Activated CD8-positive, alpha-beta T cell treated with anti-CD3 and anti-CD28 coated beads, Interleukin-2, amount 10 ng/mL, durations not matched to agents 7 days and 5 days (primary cell): ENCODE data around the gene SLC30A5. TPM values are rescaled to one million over a fixed set of nuclear protein-coding genes. Genes with fewer than 3 reads are reported as not detected.
"Not testable (repeated sequence)": the region's sequence is repeated elsewhere in the genome, so short reads cannot be mapped to it uniquely, and the experiment has no call there.

Experiments used
- ATAC-seq: fragments of 150-1000 bp; cut with Tn5 transposase; one replicate; pipeline ENCODE4 v1.10.0; 2021; ENCODE audit warnings: moderate library complexity
- CTCF ChIA-PET: fragments of 350-600 bp; sonication (Branson Sonifier 250); formaldehyde crosslinking; loops from one replicate; lab custom pipeline; 2021; ENCODE audit warnings: antibody characterized with exemption; lab: Charles Lee
- POLR2A ChIA-PET: fragments of 350-600 bp; sonication (Branson Sonifier 250); formaldehyde crosslinking; loops from one replicate; lab custom pipeline; 2021; ENCODE audit warnings: antibody characterized with exemption; lab: Charles Lee
- DNase-seq: peaks from one replicate; pipeline ENCODE4 v3.0.0-alpha.2; 2020
- H3K27ac Mint-ChIP-seq: one replicate; pipeline ENCODE4 v1.8.0; 2021; ENCODE audit warnings: mild to moderate bottlenecking, mixed read lengths
- H3K27me3 Mint-ChIP-seq: one replicate; pipeline ENCODE4 v1.8.0; 2021; ENCODE audit warnings: low read depth, mixed read lengths
- H3K36me3 Mint-ChIP-seq: one replicate; pipeline ENCODE4 v1.8.0; 2021; ENCODE audit warnings: low read depth, mixed read lengths
- H3K4me1 Mint-ChIP-seq: one replicate; pipeline ENCODE4 v1.8.0; 2021; ENCODE audit warnings: low read depth, mixed read lengths
- H3K4me3 Mint-ChIP-seq: one replicate; pipeline ENCODE4 v1.8.0; 2021; ENCODE audit warnings: mild to moderate bottlenecking, mixed read lengths
- H3K9me3 Mint-ChIP-seq: one replicate; pipeline ENCODE4 v1.8.0; 2022; ENCODE audit warnings: mixed read lengths; ENCODE audit not compliant: insufficient read depth
- total RNA-seq, 2 experiments: library from RNA; stranded (reverse); gene quantifications; one replicate each; pipeline ENCODE4 v1.2.3, GENCODE V29; 2021

Gene SLC30A5
- total RNA-seq, 2 experiments from 2014 or later = 32.7 to 33.6 TPM

GRCh38 chr5:69105996-69106906 is 12.4 kb downstream of the SLC30A5 start:
- Mint-ChIP-seq H3K27me3 (no peaks in the 10 kb centered on the region), H3K4me1 (peaks cover 5% of the 10 kb centered on the region), H3K4me3 (no peak overlapping the region), H3K27ac (no peak overlapping the region), H3K9me3 (no peaks in the 10 kb centered on the region), H3K36me3 (peaks cover 50% of the 10 kb centered on the region)
- DNase-seq = no peak
- ChIA-PET POLR2A (interaction anchor here (1.0 kb wide), 1 partner anchor 13 kb away, joined by 3 read pairs; the partner anchor contains the start of gene SLC30A5), CTCF (interaction anchor here (1.3 kb wide), 1 partner anchor 13 kb away, joined by 3 read pairs; the partner anchor contains the start of gene SLC30A5)
- ATAC-seq = no peak

- H3K9me3 Mint-ChIP-seq, H3K27me3 Mint-ChIP-seq, POLR2A ChIA-PET, ATAC-seq, H3K4me1 Mint-ChIP-seq, DNase-seq, CTCF ChIA-PET, H3K27ac Mint-ChIP-seq, H3K4me3 Mint-ChIP-seq: not testable (repeated sequence)
- peaks cover 48% of the 10 kb centered on the region for H3K36me3 Mint-ChIP-seq
Observed at GRCh38 chr5:69108367-69108766, 14.6 kb downstream of the SLC30A5 start.

GRCh38 chr5:69113851-69114250 is 20.0 kb downstream of the SLC30A5 start:
- no peaks in the 10 kb centered on the region for H3K4me1 Mint-ChIP-seq
- H3K9me3 Mint-ChIP-seq = no peaks in the 10 kb centered on the region
- H3K27me3 Mint-ChIP-seq = no peaks in the 10 kb centered on the region
- ATAC-seq (no peak), DNase-seq (no peak)
- POLR2A ChIA-PET = no interaction called here
- H3K4me3 Mint-ChIP-seq = no peak overlapping the region
- no peak overlapping the region for H3K27ac Mint-ChIP-seq
- H3K36me3 Mint-ChIP-seq = peaks cover 32% of the 10 kb centered on the region
- CTCF ChIA-PET = interaction anchor here (1.0 kb wide), 1 partner anchor 12 kb away, joined by 3 read pairs; no protein-coding TSS in a partner anchor

GRCh38 chr5:69115526-69115925 is 21.7 kb downstream of the SLC30A5 start:
- Mint-ChIP-seq H3K4me1 (no peaks in the 10 kb centered on the region), H3K27ac (no peak overlapping the region), H3K27me3 (no peaks in the 10 kb centered on the region), H3K9me3 (no peaks in the 10 kb centered on the region), H3K36me3 (peaks cover 26% of the 10 kb centered on the region), H3K4me3 (no peak overlapping the region)
- POLR2A ChIA-PET = interaction anchor here (1.1 kb wide), 1 partner anchor 9 kb away, joined by 3 read pairs; no protein-coding TSS in a partner anchor
- ATAC-seq (no peak), DNase-seq (no peak)
- CTCF ChIA-PET = interaction anchor here (0.7 to 2.1 kb wide), 3 partner anchors 22 to 72 kb away, joined by 3 to 10 read pairs (median 4); partner anchors contain the start of gene SLC30A5

GRCh38 chr5:69129413-69129812 is 35.6 kb downstream of the SLC30A5 start:
- Mint-ChIP-seq H3K36me3 (peaks cover 35% of the 10 kb centered on the region), H3K27me3 (no peaks in the 10 kb centered on the region), H3K4me3 (no peak overlapping the region), H3K27ac (no peak overlapping the region), H3K4me1 (no peaks in the 10 kb centered on the region), H3K9me3 (no peaks in the 10 kb centered on the region)
- DNase-seq (no peak), ATAC-seq (no peak)
- ChIA-PET CTCF (no interaction called here), POLR2A (no interaction called here)

GRCh38 chr5:69130241-69130640 is 36.4 kb downstream of the SLC30A5 start:
- no peak overlapping the region for H3K27ac Mint-ChIP-seq
- H3K36me3 Mint-ChIP-seq = peaks cover 31% of the 10 kb centered on the region
- no peak overlapping the region for H3K4me3 Mint-ChIP-seq
- no peaks in the 10 kb centered on the region for H3K27me3 Mint-ChIP-seq
- no peak for ATAC-seq
- POLR2A ChIA-PET = no interaction called here
- H3K9me3 Mint-ChIP-seq = no peaks in the 10 kb centered on the region
- H3K4me1 Mint-ChIP-seq = no peaks in the 10 kb centered on the region
- DNase-seq = no peak
- CTCF ChIA-PET = interaction anchor here (0.5 kb wide), 1 partner anchor 293 kb away, joined by 4 read pairs; no protein-coding TSS in a partner anchor

- Mint-ChIP-seq H3K27ac (no peak overlapping the region), H3K4me3 (no peak overlapping the region), H3K9me3 (no peaks in the 10 kb centered on the region), H3K27me3 (no peaks in the 10 kb centered on the region), H3K4me1 (no peaks in the 10 kb centered on the region), H3K36me3 (peaks cover 27% of the 10 kb centered on the region)
- DNase-seq (no peak), ATAC-seq (no peak)
- ChIA-PET POLR2A (no interaction called here), CTCF (no interaction called here)
Observed at GRCh38 chr5:69131304-69131703, 37.5 kb downstream of the SLC30A5 start.

- no peaks in the 10 kb centered on the region for H3K4me1 Mint-ChIP-seq
- H3K27me3 Mint-ChIP-seq = no peaks in the 10 kb centered on the region
- ATAC-seq (no peak), DNase-seq (no peak)
- ChIA-PET POLR2A (no interaction called here), CTCF (no interaction called here)
- no peak overlapping the region for H3K27ac Mint-ChIP-seq
- H3K9me3 Mint-ChIP-seq = no peaks in the 10 kb centered on the region
- H3K4me3 Mint-ChIP-seq = no peak overlapping the region
- peaks cover 13% of the 10 kb centered on the region for H3K36me3 Mint-ChIP-seq
Observed at GRCh38 chr5:69134126-69134525, 40.3 kb downstream of the SLC30A5 start.

GRCh38 chr5:69136293-69136692 is 42.5 kb downstream of the SLC30A5 start:
- POLR2A ChIA-PET = no interaction called here
- no peaks in the 10 kb centered on the region for H3K27me3 Mint-ChIP-seq
- DNase-seq = no peak
- peaks cover 4% of the 10 kb centered on the region for H3K9me3 Mint-ChIP-seq
- H3K4me3 Mint-ChIP-seq = no peak overlapping the region
- no peak overlapping the region for H3K27ac Mint-ChIP-seq
- peaks cover 5% of the 10 kb centered on the region for H3K36me3 Mint-ChIP-seq
- no peak for ATAC-seq
- no peaks in the 10 kb centered on the region for H3K4me1 Mint-ChIP-seq
- CTCF ChIA-PET = no interaction called here

- H3K27me3 Mint-ChIP-seq, H3K27ac Mint-ChIP-seq, H3K4me3 Mint-ChIP-seq, DNase-seq, H3K36me3 Mint-ChIP-seq, H3K4me1 Mint-ChIP-seq, CTCF ChIA-PET, H3K9me3 Mint-ChIP-seq, ATAC-seq: not testable (repeated sequence)
- POLR2A ChIA-PET = interaction anchor here (0.6 kb wide), 1 partner anchor 151 kb away, joined by 3 read pairs; no protein-coding TSS in a partner anchor
Observed at GRCh38 chr5:69137208-69137607, 43.4 kb downstream of the SLC30A5 start.

GRCh38 chr5:69137807-69138206 is 44.0 kb downstream of the SLC30A5 start:
- CTCF ChIA-PET = no interaction called here
- DNase-seq = no peak
- Mint-ChIP-seq H3K27ac (no peak overlapping the region), H3K4me1 (no peaks in the 10 kb centered on the region), H3K9me3 (peaks cover 4% of the 10 kb centered on the region), H3K4me3 (no peak overlapping the region), H3K27me3 (no peaks in the 10 kb centered on the region), H3K36me3 (peaks cover 5% of the 10 kb centered on the region)
- POLR2A ChIA-PET = interaction anchor here (0.6 kb wide), 2 partner anchors 14 to 151 kb away, joined by 3 to 5 read pairs; no protein-coding TSS in a partner anchor
- ATAC-seq = no peak

GRCh38 chr5:69138766-69139165 is 45.0 kb downstream of the SLC30A5 start:
- POLR2A ChIA-PET = no interaction called here
- Mint-ChIP-seq H3K27ac (no peak overlapping the region), H3K36me3 (peaks cover under 1% of the 10 kb centered on the region), H3K4me1 (no peaks in the 10 kb centered on the region), H3K9me3 (peaks cover 4% of the 10 kb centered on the region), H3K27me3 (no peaks in the 10 kb centered on the region), H3K4me3 (no peak overlapping the region)
- ATAC-seq (no peak), DNase-seq (no peak)
- CTCF ChIA-PET = no interaction called here
